Esophagus (tissue), 2 donors: ENCODE measurements around the gene MCF2L2. TPM values are rescaled to one million over a fixed set of nuclear protein-coding genes. Genes with fewer than 3 reads are reported as not detected.

Experiments
- H3K27ac ChIP-seq, 2 donors: one replicate each; pipeline ENCODE4 v1.5.1; 2013; ENCODE audit warnings: low read depth in 2 of 2, mild to moderate bottlenecking in 2 of 2, inconsistent platforms in 1 of 2, low read length in 1 of 2, moderate library complexity in 1 of 2
- H3K27me3 ChIP-seq, 2 donors: one replicate each; pipeline ENCODE4 v1.6.1; 2013; ENCODE audit warnings: low read length in 2 of 2, control low read depth in 1 of 2, mild to moderate bottlenecking in 1 of 2; ENCODE audit not compliant: insufficient read depth in 2 of 2, control insufficient read depth in 1 of 2
- H3K36me3 ChIP-seq, 2 donors: one replicate each; pipeline ENCODE4 v1.6.1; 2013; ENCODE audit warnings: low read length in 1 of 2; ENCODE audit not compliant: control insufficient read depth in 2 of 2, insufficient read depth in 2 of 2
- H3K4me1 ChIP-seq, 2 donors: one replicate each; pipeline ENCODE4 v1.6.1; 2013; ENCODE audit warnings: low read length in 1 of 2; ENCODE audit not compliant: control insufficient read depth in 2 of 2, insufficient read depth in 2 of 2
- H3K4me3 ChIP-seq, 2 donors: one replicate each; pipeline ENCODE4 v1.5.1; 2013; ENCODE audit warnings: low read length in 2 of 2, mild to moderate bottlenecking in 2 of 2, low read depth in 1 of 2, moderate library complexity in 1 of 2
- H3K9me3 ChIP-seq, 2 donors: one replicate each; pipeline ENCODE4 v1.6.1; 2013; ENCODE audit warnings: mild to moderate bottlenecking in 2 of 2, low read depth in 1 of 2, low read length in 1 of 2, moderate library complexity in 1 of 2; ENCODE audit not compliant: control insufficient read depth in 2 of 2, insufficient read depth in 1 of 2
- WGBS, 2 donors: extraction: QIAGEN DNeasy Blood & Tissue Kit; methylation state at CpG; one replicate each; pipeline ENCODE4 v1.1.7; 2013; 5-methylcytosine and 5-hydroxymethylcytosine counted together
- polyA plus RNA-seq, 2 donors: library from polyadenylated mRNA; stranded (reverse); fragments of 200-250 nt; gene quantifications; one replicate each; pipeline ENCODE4 v1.2.3, GENCODE V29; 2013
- donor health status: healthy with polysubstance abuse.
- donor health status: Bipolar disorder and iron deficiency.

The MCF2L2 gene
- polyA plus RNA-seq, 2 donors, result 0.21 to 0.26 TPM

DNA sequence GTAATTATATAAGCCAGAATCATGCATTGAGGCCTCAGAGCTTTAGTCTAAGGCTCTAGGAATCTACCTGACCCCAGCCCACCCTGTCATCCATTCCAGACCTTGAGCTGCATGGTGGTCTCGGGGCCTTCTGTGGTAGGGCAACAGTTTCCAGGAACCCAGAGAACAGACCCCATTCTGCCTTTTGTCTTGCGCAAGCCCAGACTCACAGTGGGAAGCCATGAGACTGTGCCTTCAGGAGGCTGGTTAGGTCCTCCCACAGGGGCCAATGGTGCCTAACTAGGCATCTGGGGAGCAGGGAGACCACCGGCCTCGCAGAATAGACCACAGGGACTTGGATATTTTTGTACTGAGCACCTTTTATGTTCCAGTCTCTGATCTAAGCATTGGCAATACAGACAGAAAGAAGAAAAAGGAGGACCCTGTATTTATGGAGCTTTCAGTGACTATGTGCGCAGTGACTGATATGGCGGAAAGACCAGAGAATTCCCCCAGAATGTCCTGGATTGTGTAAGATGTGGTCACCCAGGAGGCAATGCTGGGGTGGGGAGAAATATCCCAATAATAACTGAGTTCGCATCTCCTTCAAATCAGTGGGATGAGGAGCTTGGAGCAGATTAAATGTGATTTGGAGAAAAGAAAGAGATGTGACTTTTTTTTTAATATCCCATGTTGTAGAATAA is 40.1 kb downstream of the MCF2L2 start:
- 92% methylated on average over 7 of the region's 7 CpGs for WGBS, 2 donors
- no peaks in the 10 kb centered on the region for H3K36me3 ChIP-seq
- no peak overlapping the region for H3K4me3 ChIP-seq
- no peaks in the 10 kb centered on the region for H3K9me3 ChIP-seq
- no peaks in the 10 kb centered on the region for H3K4me1 ChIP-seq
- no peaks in the 10 kb centered on the region for H3K27me3 ChIP-seq
- H3K27ac ChIP-seq, result no peak overlapping the region

DNA sequence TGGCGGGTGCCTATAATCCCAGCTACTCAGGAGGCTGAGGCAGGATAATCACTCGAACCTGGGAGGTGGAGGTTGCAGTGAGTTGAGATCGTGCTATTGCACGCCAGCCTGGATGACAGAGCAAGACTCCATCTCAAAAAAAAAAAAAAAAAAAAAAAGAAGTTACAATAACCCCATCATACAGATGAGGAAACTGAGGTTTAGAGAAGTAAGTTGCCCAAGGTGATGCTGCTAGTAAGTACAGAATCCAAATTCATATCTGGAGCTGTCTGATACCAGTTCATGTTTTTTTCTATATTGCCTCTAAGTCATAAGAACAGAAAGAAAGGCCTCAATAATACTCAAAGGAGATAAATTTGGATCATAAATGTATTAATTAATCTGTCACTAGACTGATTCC is 40.6 kb downstream of the MCF2L2 start:
- Histone ChIP-seq H3K27me3 (no peaks in the 10 kb centered on the region), H3K9me3 (no peaks in the 10 kb centered on the region), H3K4me1 (no peaks in the 10 kb centered on the region), H3K4me3 (no peak overlapping the region), H3K27ac (no peak overlapping the region), H3K36me3 (no peaks in the 10 kb centered on the region)
- 73 to 84% methylated on average over 4 of the region's 4 CpGs for WGBS, 2 donors

DNA sequence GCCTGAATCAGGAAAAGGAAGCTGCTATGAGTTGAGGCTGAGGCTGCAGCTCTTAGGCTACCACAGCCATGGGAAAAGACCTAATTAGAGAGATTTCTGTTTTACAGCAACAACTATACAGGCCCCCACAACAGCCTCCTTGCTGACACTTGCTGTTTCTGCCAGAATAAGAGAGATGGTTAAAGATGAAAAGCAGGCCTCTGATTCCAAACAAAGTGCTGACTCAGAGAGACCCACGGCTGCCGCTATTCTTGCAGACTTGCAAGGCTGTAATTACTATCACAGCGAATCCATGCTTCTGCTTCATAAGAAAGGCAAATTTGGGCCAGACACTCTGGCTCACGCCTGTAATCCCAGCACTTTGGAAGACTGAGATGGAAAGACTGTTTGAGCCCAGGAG is 41.8 kb downstream of the MCF2L2 start:
- no peak overlapping the region for H3K4me3 ChIP-seq
- no peaks in the 10 kb centered on the region for H3K27me3 ChIP-seq
- H3K9me3 ChIP-seq, result no peaks in the 10 kb centered on the region
- no peaks in the 10 kb centered on the region for H3K36me3 ChIP-seq
- no peaks in the 10 kb centered on the region for H3K4me1 ChIP-seq
- WGBS, 2 donors, result 83 to 85% methylated on average over 4 of the region's 4 CpGs
- H3K27ac ChIP-seq, result no peak overlapping the region

DNA sequence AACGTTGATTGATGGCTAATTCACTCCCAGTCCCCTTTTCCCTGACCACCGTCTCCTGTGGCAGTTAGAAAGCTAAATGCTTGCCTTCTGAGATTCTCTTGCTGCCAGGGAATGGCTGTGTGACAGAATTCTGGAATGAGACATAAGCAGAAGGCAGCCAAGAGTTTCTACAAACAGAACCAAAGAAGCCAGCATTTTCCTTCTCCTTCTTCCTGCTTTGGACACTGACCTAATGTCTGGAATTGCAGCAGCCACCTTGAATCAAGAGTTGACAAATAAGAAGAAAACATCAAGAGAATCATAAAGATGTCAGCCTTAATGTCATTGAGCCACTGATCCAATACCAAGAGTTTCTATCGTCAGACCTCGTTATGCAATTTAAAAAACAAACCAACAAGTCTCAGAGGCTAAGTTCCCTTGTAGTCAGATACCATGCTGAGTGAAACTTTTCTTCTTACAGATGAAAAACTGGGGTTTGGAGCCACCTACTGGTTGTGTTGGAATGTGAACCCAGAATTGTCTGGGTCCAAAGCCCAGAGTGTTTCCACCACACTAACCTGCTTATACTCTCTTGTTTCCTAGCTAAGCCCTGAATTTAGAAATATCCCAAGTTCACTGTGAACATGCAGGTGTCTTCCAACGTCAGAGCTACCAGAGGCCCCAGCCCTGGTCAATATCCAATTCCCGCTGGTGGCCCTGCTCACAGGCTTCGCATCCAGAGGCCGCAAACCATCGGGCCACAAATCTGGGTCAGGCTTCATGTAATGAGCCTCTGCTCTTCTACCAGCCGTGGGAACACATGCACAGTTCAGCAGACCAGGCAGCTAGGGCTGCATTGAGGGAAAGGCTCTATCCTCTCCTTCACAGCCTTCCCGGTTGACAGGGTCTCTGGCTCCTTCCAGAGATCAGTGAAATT is 42.5 kb downstream of the MCF2L2 start:
- WGBS, 2 donors, result 59 to 61% methylated on average over 11 of the region's 11 CpGs

DNA sequence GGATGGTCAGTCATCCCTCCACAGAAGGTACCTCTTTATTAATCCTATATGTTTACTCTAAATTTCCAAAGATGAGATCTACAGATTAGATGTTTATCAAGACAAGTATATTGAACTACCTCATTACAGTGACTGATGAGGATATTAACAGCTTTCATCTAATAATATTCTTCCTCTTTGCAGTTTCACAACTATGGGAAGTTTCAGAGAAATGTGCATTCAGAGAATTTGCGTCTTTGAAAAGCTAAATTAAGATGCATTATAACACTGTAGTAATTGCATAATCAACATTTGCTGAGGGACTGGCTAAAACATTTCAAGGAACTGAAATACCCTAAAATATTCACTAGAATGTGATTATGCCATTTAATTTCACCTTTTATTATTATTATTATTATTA is 46.7 kb downstream of the MCF2L2 start:
- 69 to 78% methylated on average over 1 of the region's 1 CpG for WGBS, 2 donors
- Histone ChIP-seq H3K27me3 (no peaks in the 10 kb centered on the region), H3K4me3 (no peak overlapping the region), H3K36me3 (no peaks in the 10 kb centered on the region), H3K9me3 (no peaks in the 10 kb centered on the region), H3K27ac (no peak overlapping the region), H3K4me1 (no peaks in the 10 kb centered on the region)

More for the DNA sequence above, 42.5 kb downstream of the MCF2L2 start:
- no peak overlapping the region for H3K4me3 ChIP-seq
- no peak overlapping the region for H3K27ac ChIP-seq
- H3K9me3 ChIP-seq, result no peaks in the 10 kb centered on the region
- no peaks in the 10 kb centered on the region for H3K27me3 ChIP-seq
- no peaks in the 10 kb centered on the region for H3K36me3 ChIP-seq
- no peaks in the 10 kb centered on the region for H3K4me1 ChIP-seq

DNA sequence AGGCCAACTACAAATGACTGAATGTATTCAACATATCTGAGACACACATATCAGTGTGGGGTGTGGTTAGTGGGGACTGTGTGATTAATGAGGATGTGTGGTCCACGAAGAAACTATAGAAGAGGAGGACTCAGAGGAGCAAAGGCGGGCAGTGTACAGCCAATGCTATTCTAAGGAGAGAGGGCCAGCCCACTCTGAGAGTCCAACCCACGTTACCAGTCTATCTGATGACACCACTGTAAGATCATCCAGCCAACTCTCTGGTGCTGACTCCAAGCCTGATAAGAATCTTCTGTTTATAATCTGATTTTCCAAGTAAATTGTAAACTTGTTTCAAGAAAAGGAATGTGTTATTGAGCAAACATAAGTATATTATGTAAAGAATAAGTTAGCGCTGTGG is 47.2 kb downstream of the MCF2L2 start:
- Histone ChIP-seq H3K36me3 (no peaks in the 10 kb centered on the region), H3K9me3 (no peaks in the 10 kb centered on the region), H3K4me1 (no peaks in the 10 kb centered on the region), H3K27ac (no peak overlapping the region), H3K27me3 (no peaks in the 10 kb centered on the region), H3K4me3 (no peak overlapping the region)
- WGBS, 2 donors, result 62 to 73% methylated on average over 4 of the region's 4 CpGs

DNA sequence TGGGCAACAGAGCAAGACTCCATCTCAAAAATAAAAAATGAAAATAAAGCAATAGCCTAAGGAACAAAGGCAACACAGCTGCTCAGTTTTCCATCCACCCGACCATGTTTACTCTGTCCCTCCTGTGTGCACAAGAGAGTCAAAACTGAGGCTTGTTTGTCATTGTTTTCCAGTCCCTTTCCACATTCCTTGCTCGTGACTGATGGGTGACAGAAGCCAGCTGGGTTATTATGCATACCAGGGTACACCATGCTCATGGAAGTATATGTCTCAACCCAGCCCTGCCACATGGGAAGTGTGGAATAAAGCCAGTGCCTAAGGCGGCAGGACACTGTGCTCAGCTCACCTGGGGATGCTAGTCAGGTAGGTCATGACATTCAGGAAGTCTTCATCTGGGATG is 49.5 kb downstream of the MCF2L2 start:
- 76% methylated on average over 3 of the region's 3 CpGs for WGBS, 2 donors
- no peaks in the 10 kb centered on the region for H3K27me3 ChIP-seq
- H3K4me1 ChIP-seq, result no peaks in the 10 kb centered on the region
- H3K27ac ChIP-seq, result peak overlapping the region in 1 of 2 donors; percentile 13
- no peak overlapping the region for H3K4me3 ChIP-seq
- no peaks in the 10 kb centered on the region for H3K36me3 ChIP-seq
- H3K9me3 ChIP-seq, result no peaks in the 10 kb centered on the region

DNA sequence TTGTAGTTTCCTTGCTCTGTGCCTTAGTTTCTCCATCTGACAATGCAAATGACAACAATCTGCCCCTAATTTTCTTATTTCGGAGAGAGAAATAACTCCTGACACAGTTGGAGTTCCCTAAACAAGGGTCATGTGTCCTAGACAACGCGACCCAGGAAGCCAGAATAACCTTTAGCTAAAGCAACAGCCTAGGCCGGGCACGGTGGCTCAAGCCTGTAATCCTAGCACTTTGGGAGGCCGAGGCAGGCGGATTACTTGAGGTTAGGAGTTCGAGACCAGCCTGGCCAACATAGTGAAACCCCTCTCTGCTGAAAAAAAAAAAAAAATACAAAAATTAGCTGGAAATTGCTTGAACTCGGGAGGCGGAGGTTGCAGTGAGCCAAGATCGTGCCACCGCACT is 49.9 kb downstream of the MCF2L2 start:
- 94 to 96% methylated on average over 12 of the region's 12 CpGs for WGBS, 2 donors
- H3K27ac ChIP-seq, result no peak overlapping the region

DNA sequence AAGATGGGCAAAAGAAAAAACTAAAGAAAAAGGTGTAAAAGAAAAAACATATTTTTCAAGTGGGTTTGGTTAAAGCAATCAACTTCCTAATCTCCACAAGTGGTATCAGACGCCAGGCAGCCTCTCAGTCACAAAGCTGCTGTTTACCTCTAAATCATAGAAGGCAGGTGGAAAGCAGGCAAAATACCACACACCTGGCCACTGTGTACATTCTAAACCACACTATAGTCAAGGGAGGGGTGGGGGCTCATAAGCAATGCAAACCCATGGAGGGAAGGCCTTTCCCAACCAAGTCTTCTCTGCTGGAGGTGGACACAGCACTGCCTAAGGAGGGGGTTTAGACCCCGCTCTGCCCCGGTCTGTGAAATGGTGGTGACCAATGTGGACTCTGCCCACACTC is 50.4 kb downstream of the MCF2L2 start:
- Histone ChIP-seq H3K27me3 (no peaks in the 10 kb centered on the region), H3K27ac (peak overlapping the region; percentile 40 to 55), H3K9me3 (no peaks in the 10 kb centered on the region), H3K36me3 (no peaks in the 10 kb centered on the region), H3K4me1 (no peaks in the 10 kb centered on the region), H3K4me3 (no peak overlapping the region)
- 95% methylated on average over 3 of the region's 3 CpGs for WGBS, 2 donors

More for the DNA sequence above, 49.9 kb downstream of the MCF2L2 start:
- Histone ChIP-seq H3K27me3 (no peaks in the 10 kb centered on the region), H3K9me3 (no peaks in the 10 kb centered on the region), H3K4me1 (no peaks in the 10 kb centered on the region), H3K4me3 (no peak overlapping the region), H3K36me3 (no peaks in the 10 kb centered on the region)
